HCT116 (cell line): Measurements from ENCODE around the gene PCCA. TPM values are rescaled to one million over a fixed set of nuclear protein-coding genes. Genes with fewer than 3 reads are reported as not detected.

Experiments
- ATAC-seq: fragments of 200-7000 bp; cut with Tn5 transposase; 2 replicates; pipeline ENCODE4 v1.9.1; 2020; ENCODE audit warnings: mild to moderate bottlenecking, moderate library complexity
- BruUV-seq: library from RNA; stranded (reverse); fragments of 400-500 nt; replicated peaks from 2 replicates; lab custom pipeline; 2021; lab: Mats Ljungman, UMichigan
- CTCF ChIA-PET: fragments of 300-600 bp; sonication (Branson Sonifier 250); formaldehyde crosslinking; loops from one replicate; lab custom pipeline; 2021; ENCODE audit warnings: antibody characterized with exemption; lab: Charles Lee
- POLR2A ChIA-PET: fragments of 300-600, 350-600 bp; sonication (Branson Sonifier 250); formaldehyde crosslinking; loops from one replicate; lab custom pipeline; 2021; ENCODE audit warnings: antibody characterized with exemption; lab: Charles Lee
- RAD21 ChIA-PET, 2 experiments: fragments of 300-600 bp; sonication (Branson Sonifier 250); formaldehyde crosslinking; loops; one replicate each; lab custom pipeline; 2023; ENCODE audit warnings: low total read pairs in 2 of 2; ENCODE audit not compliant: uncharacterized antibody in 2 of 2, unreplicated experiment in 2 of 2, low non-redundant PET in 1 of 2; lab: Charles Lee
- DNase-seq: peaks from one replicate; pipeline ENCODE4 v3.0.0-alpha.2; 2010; ENCODE audit warnings: low read depth, low spot score
- H2AFZ ChIP-seq: fragments of 200-600 bp; shearing (Covaris generic), sonication (generic); 2 replicates; pipeline ENCODE4 v1.6.1; 2017; ENCODE audit warnings: low read depth, mixed run types, mixed read lengths, antibody characterized with exemption, low read length; ENCODE audit not compliant: poor library complexity, severe bottlenecking
- H3K27ac ChIP-seq: 2 replicates; pipeline ENCODE4 v1.5.1; 2012; ENCODE audit warnings: low read depth, low read length
- H3K27me3 ChIP-seq: fragments of 200-600 bp; sonication (generic); 2 replicates; pipeline ENCODE4 v1.6.1; 2016; ENCODE audit warnings: mixed run types, low read length, mixed read lengths; ENCODE audit not compliant: insufficient read depth
- H3K36me3 ChIP-seq, 2 experiments: fragments of 200-500 bp in 1 of 2; fragments of 200-600 bp in 1 of 2; sonication (Bioruptor generic) in 1 of 2; sonication (generic) in 1 of 2; 2 replicates each; pipeline versions ENCODE4 v1.5.1 to v1.6.1; 2014 to 2016; ENCODE audit warnings: low read length in 2 of 2, inconsistent platforms in 1 of 2, mixed read lengths in 1 of 2, mixed run types in 1 of 2; ENCODE audit not compliant: insufficient read depth in 2 of 2, control insufficient read depth in 1 of 2
- H3K4me1 ChIP-seq, 2 experiments: fragments of 200-600 bp in 1 of 2; sonication (generic) in 1 of 2; 2 replicates each; pipeline versions ENCODE4 v1.5.1 to v1.6.1; 2012 to 2017; ENCODE audit warnings: low read length in 2 of 2, inconsistent platforms in 1 of 2, mild to moderate bottlenecking in 1 of 2, mixed read lengths in 1 of 2, mixed run types in 1 of 2, moderate library complexity in 1 of 2; ENCODE audit not compliant: insufficient read depth in 2 of 2, control insufficient read depth in 1 of 2
- H3K4me2 ChIP-seq: fragments of 200-600 bp; sonication (generic); 2 replicates; pipeline ENCODE4 v1.6.1; 2017; ENCODE audit warnings: mixed run types, low read length, mixed read lengths
- H3K4me3 ChIP-seq, 2 experiments: fragments of 200-600 bp in 1 of 2; sonication (generic) in 1 of 2; replicated peaks in 1 of 2; 2 replicates each; pipeline ENCODE4 v1.5.1; 2011 to 2016; ENCODE audit warnings: low read length in 2 of 2, control low read depth in 1 of 2, low read depth in 1 of 2, mild to moderate bottlenecking in 1 of 2, mixed read lengths in 1 of 2, mixed run types in 1 of 2
- H3K79me2 ChIP-seq: fragments of 200-600 bp; sonication (generic); 2 replicates; pipeline ENCODE4 v1.6.1; 2017; ENCODE audit warnings: mild to moderate bottlenecking, mixed run types, low read length, moderate library complexity, mixed read lengths; ENCODE audit not compliant: insufficient read depth
- H3K9ac ChIP-seq: fragments of 200-600 bp; sonication (generic); 2 replicates; pipeline ENCODE4 v1.6.1; 2016; ENCODE audit warnings: low read length, mixed read lengths
- H3K9me2 ChIP-seq: fragments of 200-600 bp; sonication (generic), shearing (Covaris generic); 2 replicates; pipeline ENCODE4 v1.6.1; 2017; ENCODE audit warnings: mixed run types, mild to moderate bottlenecking, moderate library complexity; ENCODE audit not compliant: insufficient read depth
- H3K9me3 ChIP-seq, 2 experiments: fragments of 200-500 bp in 1 of 2; fragments of 200-600 bp in 1 of 2; sonication (Bioruptor generic) in 1 of 2; sonication (generic) in 1 of 2; 2 replicates each; pipeline ENCODE4 v1.6.1; 2014 to 2017; ENCODE audit warnings: low read length in 2 of 2, mixed read lengths in 2 of 2, inconsistent platforms in 1 of 2, low read depth in 1 of 2, mild to moderate bottlenecking in 1 of 2, mixed run types in 1 of 2, moderate library complexity in 1 of 2; ENCODE audit not compliant: control insufficient read depth in 1 of 2, insufficient read depth in 1 of 2
- H4K20me1 ChIP-seq: fragments of 200-600 bp; sonication (generic), shearing (Covaris generic); 2 replicates; pipeline ENCODE4 v1.6.1; 2017; ENCODE audit warnings: mixed run types, mild to moderate bottlenecking, moderate library complexity; ENCODE audit not compliant: insufficient read depth
- ATF3 ChIP-seq: IDR thresholded peaks from 2 replicates; pipeline ENCODE4 v1.6.1; 2012
- CBX3 ChIP-seq: IDR thresholded peaks from 2 replicates; pipeline ENCODE4 v1.6.1; 2012; ENCODE audit warnings: low read depth
- CEBPB ChIP-seq: IDR thresholded peaks from 2 replicates; pipeline ENCODE4 v1.6.1; 2012; ENCODE audit warnings: low read depth
- CTCF ChIP-seq, 3 experiments: fragments of 200-600 bp in 1 of 3; sonication (generic) in 1 of 3; IDR thresholded peaks in 2 of 3; conservative IDR thresholded peaks in 1 of 3; 2 replicates each; pipeline ENCODE4 v1.5.1; 2012 to 2017; ENCODE audit warnings: low read depth in 2 of 3, low read length in 2 of 3, antibody characterized with exemption in 1 of 3, borderline replicate concordance in 1 of 3, control low read depth in 1 of 3, mild to moderate bottlenecking in 1 of 3, mixed read lengths in 1 of 3, mixed run types in 1 of 3, moderate library complexity in 1 of 3; ENCODE audit not compliant: insufficient read depth in 1 of 3
- EGR1 ChIP-seq: IDR thresholded peaks from 2 replicates; pipeline ENCODE4 v1.6.1; 2012; ENCODE audit warnings: low read depth
- ELF1 ChIP-seq: IDR thresholded peaks from 2 replicates; pipeline ENCODE4 v1.6.1; 2012; ENCODE audit warnings: low read depth, borderline replicate concordance
- EZH2phosphoT487 ChIP-seq: fragments of 200-600 bp; IDR thresholded peaks from 2 replicates; pipeline ENCODE4 v1.6.1; 2018; ENCODE audit warnings: antibody characterized with exemption, borderline replicate concordance
- FOSL1 ChIP-seq: IDR thresholded peaks from 2 replicates; pipeline ENCODE4 v1.6.1; 2012; ENCODE audit warnings: low read depth
- JUND ChIP-seq: IDR thresholded peaks from 2 replicates; pipeline ENCODE4 v1.6.1; 2012
- MAX ChIP-seq: IDR thresholded peaks from 2 replicates; pipeline ENCODE4 v1.6.1; 2012
- POLR2A ChIP-seq: IDR thresholded peaks from 2 replicates; pipeline ENCODE4 v1.7.0; 2011; ENCODE audit warnings: borderline replicate concordance; ENCODE audit not compliant: insufficient read depth, insufficient read length; ENCODE audit errors: extremely low read depth
- RAD21 ChIP-seq: IDR thresholded peaks from 2 replicates; pipeline ENCODE4 v1.6.1; 2012; ENCODE audit warnings: low read depth, mild to moderate bottlenecking
- SIN3A ChIP-seq: IDR thresholded peaks from 2 replicates; pipeline ENCODE4 v1.6.1; 2012; ENCODE audit warnings: low read depth
- SP1 ChIP-seq: IDR thresholded peaks from 2 replicates; pipeline ENCODE4 v1.6.1; 2012; ENCODE audit warnings: low read depth
- YY1 ChIP-seq: IDR thresholded peaks from 2 replicates; pipeline ENCODE4 v1.6.1; 2011; ENCODE audit warnings: low read length, low read depth, moderate library complexity, mild to moderate bottlenecking; ENCODE audit not compliant: insufficient replicate concordance; ENCODE audit errors: extremely low read depth
- ZBTB33 ChIP-seq: IDR thresholded peaks from 2 replicates; pipeline ENCODE4 v1.6.1; 2011; ENCODE audit warnings: mild to moderate bottlenecking, low read length, moderate library complexity; ENCODE audit not compliant: insufficient replicate concordance; ENCODE audit errors: extremely low read depth
- ZFX ChIP-seq: fragments of 450-650 bp; IDR thresholded peaks from 2 replicates; pipeline ENCODE4 v1.6.1; 2017
- intact Hi-C: fragments of 100-400 bp; cut with micrococcal nuclease; formaldehyde crosslinking; loops from 2 replicates; pipeline ENCODE4 v1.10.0; 2022
- total RNA-seq: library from RNA; stranded (reverse); gene quantifications from one replicate; pipeline ENCODE4 v1.2.1, GENCODE V29; 2021; ENCODE audit not compliant: unreplicated experiment

The PCCA gene
- total RNA-seq, 1 experiment from 2014 or later, result 23.0 TPM

- Histone ChIP-seq H2AFZ (no peak overlapping the region), H4K20me1 (no peaks in the 10 kb centered on the region), H3K4me3 (no peak overlapping the region)
- intact Hi-C loops, result no loop called here
- TF ChIP-seq ATF3, result no peak
- no peak for TF ChIP-seq CBX3
- TF ChIP-seq CEBPB, result no peak
- TF ChIP-seq ZFX, result no peak
- TF ChIP-seq ZBTB33, result no peak
- TF ChIP-seq EGR1, result no peak
- TF ChIP-seq YY1, result no peak
- no peak for TF ChIP-seq SP1
- TF ChIP-seq, all 23 proteins: peak for 0
- Histone ChIP-seq H3K4me2 (no peak overlapping the region), H3K9ac (no peak overlapping the region), H3K4me1 (no peaks in the 10 kb centered on the region), H3K27me3 (no peaks in the 10 kb centered on the region), H3K9me2 (no peaks in the 10 kb centered on the region), H3K79me2 (no peaks in the 10 kb centered on the region), H3K27ac (no peak overlapping the region), H3K9me3 (no peaks in the 10 kb centered on the region), H3K36me3 (no peaks in the 10 kb centered on the region)
- RAD21 ChIA-PET, result interaction anchor here in 1 of 2 experiments (0.8 kb wide), 1 partner anchor 13 kb away, joined by 3 read pairs; no protein-coding TSS in a partner anchor
- CTCF ChIA-PET, result interaction anchor here (1.2 kb wide), 1 partner anchor 600 kb away, joined by 3 read pairs; no protein-coding TSS in a partner anchor
- ATAC-seq (no peak), DNase-seq (no peak)
- POLR2A ChIA-PET, result no interaction called here
- BruUV-seq, result no TSS peak
Measured at GRCh38 chr13:100527644-100528043, 438.8 kb downstream of the PCCA start.

- H3K9me3 ChIP-seq, result no peaks in the 10 kb centered on the region
- no peaks in the 10 kb centered on the region for H3K36me3 ChIP-seq
- H3K79me2 ChIP-seq, result no peaks in the 10 kb centered on the region
- H3K4me1 ChIP-seq, result no peaks in the 10 kb centered on the region
- ChIA-PET POLR2A (no interaction called here), CTCF (no interaction called here), RAD21 (no interaction called here)
- H3K27ac ChIP-seq, result no peak overlapping the region
- H3K4me2 ChIP-seq, result no peak overlapping the region
- no peak overlapping the region for H3K9ac ChIP-seq
- no peaks in the 10 kb centered on the region for H4K20me1 ChIP-seq
- DNase-seq (no peak), ATAC-seq (no peak)
- no peak overlapping the region for H3K4me3 ChIP-seq
- H3K27me3 ChIP-seq, result no peaks in the 10 kb centered on the region
- intact Hi-C loops, result no loop called here
- no TSS peak for BruUV-seq
- no peak overlapping the region for H2AFZ ChIP-seq
- H3K9me2 ChIP-seq, result no peaks in the 10 kb centered on the region
- TF ChIP-seq ELF1 (no peak), SP1 (no peak), EZH2phosphoT487 (no peak), EGR1 (no peak), CTCF (IDR thresholded peaks at IDR 0.05 in 2 of 3, conservative IDR thresholded peaks at IDR 0.05 in 1 of 3; ENCODE audit: borderline replicate concordance in 1 of 3, insufficient read depth in 1 of 3, low read depth in 2 of 3, low read length in 2 of 3) (no peak), SIN3A (no peak), POLR2A (no peak), FOSL1 (no peak), RAD21 (no peak), YY1 (no peak), ZFX (no peak), JUND (no peak), MAX (no peak)
Measured at GRCh38 chr13:100528353-100528752, 439.5 kb downstream of the PCCA start.
